RCC 7860 (cell line): ENCODE results near the gene KCND2.

ENCODE experiments used
- DNase-seq: peaks from one replicate; pipeline ENCODE4 v3.0.0-alpha.2; 2015; ENCODE audit warnings: low spot score
- FAIRE-seq: peaks from 2 replicates; lab custom pipeline; 2012; peaks lifted over from hg19 to GRCh38; lab: Jason Lieb, UNC

Gene KCND2

GRCh38 chr7:120793213-120793936 lies 520.4 kb downstream of the KCND2 start:
- no peak for DNase-seq
- FAIRE-seq = no peak

GRCh38 chr7:120794106-120794729 lies 521.2 kb downstream of the KCND2 start:
- DNase-seq (no peak), FAIRE-seq (no peak)

- FAIRE-seq = no peak
- DNase-seq = no peak
Observed at GRCh38 chr7:120797026-120797645, 524.2 kb downstream of the KCND2 start.

- FAIRE-seq = no peak
- no peak for DNase-seq
Observed at GRCh38 chr7:120799147-120799546, 526.2 kb downstream of the KCND2 start.
